ENCODE results near the gene CDK2AP2.

GRCh38 chr11:67468456-67468758 lies 39.6 kb downstream of the CDK2AP2 start:
- TF ChIP-seq, protein P1, sequence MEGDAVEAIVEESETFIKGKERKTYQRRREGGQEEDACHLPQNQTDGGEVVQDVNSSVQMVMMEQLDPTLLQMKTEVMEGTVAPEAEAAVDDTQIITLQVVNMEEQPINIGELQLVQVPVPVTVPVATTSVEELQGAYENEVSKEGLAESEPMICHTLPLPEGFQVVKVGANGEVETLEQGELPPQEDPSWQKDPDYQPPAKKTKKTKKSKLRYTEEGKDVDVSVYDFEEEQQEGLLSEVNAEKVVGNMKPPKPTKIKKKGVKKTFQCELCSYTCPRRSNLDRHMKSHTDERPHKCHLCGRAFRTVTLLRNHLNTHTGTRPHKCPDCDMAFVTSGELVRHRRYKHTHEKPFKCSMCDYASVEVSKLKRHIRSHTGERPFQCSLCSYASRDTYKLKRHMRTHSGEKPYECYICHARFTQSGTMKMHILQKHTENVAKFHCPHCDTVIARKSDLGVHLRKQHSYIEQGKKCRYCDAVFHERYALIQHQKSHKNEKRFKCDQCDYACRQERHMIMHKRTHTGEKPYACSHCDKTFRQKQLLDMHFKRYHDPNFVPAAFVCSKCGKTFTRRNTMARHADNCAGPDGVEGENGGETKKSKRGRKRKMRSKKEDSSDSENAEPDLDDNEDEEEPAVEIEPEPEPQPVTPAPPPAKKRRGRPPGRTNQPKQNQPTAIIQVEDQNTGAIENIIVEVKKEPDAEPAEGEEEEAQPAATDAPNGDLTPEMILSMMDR (conservative IDR thresholded peaks at IDR 0.05; ENCODE audit: low read length): no peak
- no peak for TF ChIP-seq EZH2phosphoT487 (IDR thresholded peaks at IDR 0.05; ENCODE audit: borderline replicate concordance)

Measured in Loucy (cell line).